IMR-90 (cell line): ENCODE data around the gene MYO9B. TPM values are rescaled to one million over a fixed set of nuclear protein-coding genes. Genes with fewer than 3 reads are reported as not detected.

Experiments
- ATAC-seq: fragments of 200-7000 bp; cut with Tn5 transposase; 2 replicates; pipeline ENCODE4 v1.9.1; 2020; ENCODE audit warnings: low read depth, mild to moderate bottlenecking, moderate library complexity
- BruUV-seq: library from RNA; stranded (reverse); fragments of 400-500 nt; replicated peaks from 2 replicates; lab custom pipeline; 2021; lab: Mats Ljungman, UMichigan
- CTCF ChIA-PET: fragments of 300-600 bp; formaldehyde crosslinking; extraction: SDS; loops from one replicate; lab custom pipeline; 2021; ENCODE audit warnings: antibody characterized with exemption; lab: Yijun Ruan, JAX
- POLR2A ChIA-PET: fragments of 300-600 bp; sonication (Branson Sonifier 250); formaldehyde crosslinking; loops from one replicate; lab custom pipeline; 2022; ENCODE audit warnings: antibody characterized with exemption; ENCODE audit not compliant: unreplicated experiment; lab: Charles Lee
- DNase-seq: peaks from one replicate; pipeline ENCODE4 v3.0.0; 2013
- H2AFZ ChIP-seq: replicated peaks from 2 replicates; pipeline ENCODE3; 2013; ENCODE audit warnings: low read length, mild to moderate bottlenecking; ENCODE audit not compliant: poor library complexity
- H2AK5ac ChIP-seq: 2 replicates; pipeline ENCODE4 v1.6.1; 2013; ENCODE audit warnings: low read depth, low read length, inconsistent platforms
- H2AK9ac ChIP-seq: replicated peaks from 2 replicates; pipeline ENCODE3; 2013; ENCODE audit warnings: mild to moderate bottlenecking, low read depth, low read length, moderate library complexity; ENCODE audit not compliant: poor library complexity
- H2BK120ac ChIP-seq: 2 replicates; pipeline ENCODE4 v1.6.1; 2013; ENCODE audit warnings: low read depth, low read length, inconsistent platforms
- H2BK15ac ChIP-seq: 3 replicates; pipeline ENCODE4 v1.6.1; 2013; ENCODE audit warnings: low read depth, low read length, inconsistent platforms
- H2BK20ac ChIP-seq: 2 replicates; pipeline ENCODE4 v1.6.1; 2013; ENCODE audit warnings: low read depth, mild to moderate bottlenecking, inconsistent platforms, low read length, moderate library complexity
- H2BK5ac ChIP-seq: 2 replicates; pipeline ENCODE4 v1.6.1; 2013; ENCODE audit warnings: mild to moderate bottlenecking, low read depth, low read length, inconsistent platforms; ENCODE audit not compliant: poor library complexity, severe bottlenecking
- H3K14ac ChIP-seq: replicated peaks from 2 replicates; pipeline ENCODE4 v1.6.1; 2013; ENCODE audit warnings: low read depth, low read length, inconsistent platforms
- H3K18ac ChIP-seq: 2 replicates; pipeline ENCODE4 v1.6.1; 2013; ENCODE audit warnings: low read depth, low read length, control low read depth
- H3K23ac ChIP-seq: 2 replicates; pipeline ENCODE4 v1.6.1; 2013; ENCODE audit warnings: low read depth, low read length, inconsistent platforms
- H3K27ac ChIP-seq: 2 replicates; pipeline ENCODE4 v1.5.1; 2013; ENCODE audit warnings: mild to moderate bottlenecking, control low read depth, low read length; ENCODE audit not compliant: insufficient read depth
- H3K27me3 ChIP-seq: 2 replicates; pipeline ENCODE4 v1.6.1; 2013; ENCODE audit warnings: low read length; ENCODE audit not compliant: control insufficient read depth, insufficient read depth
- H3K36me3 ChIP-seq: 2 replicates; pipeline ENCODE4 v1.6.1; 2013; ENCODE audit warnings: low read length, mixed read lengths; ENCODE audit not compliant: control insufficient read depth, insufficient read depth
- H3K4ac ChIP-seq: 2 replicates; pipeline ENCODE4 v1.6.1; 2013; ENCODE audit warnings: low read depth, low read length, inconsistent platforms
- H3K4me1 ChIP-seq: 2 replicates; pipeline ENCODE4 v1.6.1; 2013; ENCODE audit warnings: low read length, mixed read lengths; ENCODE audit not compliant: control insufficient read depth, insufficient read depth
- H3K4me2 ChIP-seq: 2 replicates; pipeline ENCODE4 v1.6.1; 2013; ENCODE audit warnings: low read depth, mild to moderate bottlenecking, control low read depth, low read length, moderate library complexity
- H3K4me3 ChIP-seq: 2 replicates; pipeline ENCODE4 v1.5.1; 2013; ENCODE audit warnings: low read depth, mild to moderate bottlenecking, control low read depth, low read length, moderate library complexity; ENCODE audit not compliant: insufficient read depth
- H3K56ac ChIP-seq: 2 replicates; pipeline ENCODE4 v1.6.1; 2013; ENCODE audit warnings: low read length, inconsistent platforms; ENCODE audit not compliant: insufficient read depth; ENCODE audit errors: extremely low read depth
- H3K79me1 ChIP-seq, 2 experiments: 2 replicates each; pipeline ENCODE4 v1.6.1; 2013; ENCODE audit warnings: low read length in 2 of 2, inconsistent platforms in 1 of 2, low read depth in 1 of 2
- H3K9ac ChIP-seq: 2 replicates; pipeline ENCODE4 v1.6.1; 2013; ENCODE audit warnings: low read depth, low read length, control low read depth
- H3K9me1 ChIP-seq: 2 replicates; pipeline ENCODE4 v1.6.1; 2013; ENCODE audit warnings: low read length, inconsistent platforms; ENCODE audit not compliant: insufficient read depth
- H3K9me3 ChIP-seq: 2 replicates; pipeline ENCODE4 v1.6.1; 2013; ENCODE audit warnings: low read length; ENCODE audit not compliant: control insufficient read depth, insufficient read depth
- H4K20me1 ChIP-seq: 2 replicates; pipeline ENCODE4 v1.6.1; 2013; ENCODE audit warnings: low read length, inconsistent platforms; ENCODE audit not compliant: insufficient read depth
- H4K5ac ChIP-seq: 2 replicates; pipeline ENCODE4 v1.6.1; 2013; ENCODE audit warnings: mild to moderate bottlenecking, low read depth, low read length, control low read depth
- H4K8ac ChIP-seq, 2 experiments: 2 replicates each; pipeline ENCODE4 v1.6.1; 2013; ENCODE audit warnings: low read depth in 2 of 2, low read length in 2 of 2, control low read depth in 1 of 2, inconsistent platforms in 1 of 2
- H4K91ac ChIP-seq: 2 replicates; pipeline ENCODE4 v1.6.1; 2013; ENCODE audit warnings: low read depth, low read length, inconsistent platforms; ENCODE audit not compliant: insufficient read depth
- CEBPB ChIP-seq: IDR thresholded peaks from 2 replicates; pipeline ENCODE4 v1.6.1; 2012; ENCODE audit warnings: low read depth, low read length, improper control_type of control experiment
- ELK1 ChIP-seq: fragments of 150-350 bp; IDR thresholded peaks from 2 replicates; pipeline ENCODE4 v1.6.1; 2016; ENCODE audit warnings: low read depth, mild to moderate bottlenecking, low read length, moderate library complexity, borderline replicate concordance
- MAZ ChIP-seq: IDR thresholded peaks from 2 replicates; pipeline ENCODE4 v1.6.1; 2012; ENCODE audit warnings: low read depth, mild to moderate bottlenecking, low read length, improper control_type of control experiment, moderate library complexity, borderline replicate concordance
- NFE2L2 ChIP-seq: fragments of 150-350 bp; IDR thresholded peaks from 2 replicates; pipeline ENCODE4 v1.6.1; 2016; ENCODE audit warnings: low read depth, mild to moderate bottlenecking, low read length
- POLR2A ChIP-seq: IDR thresholded peaks from 2 replicates; pipeline ENCODE4 v1.6.1; 2012; ENCODE audit warnings: mild to moderate bottlenecking, low read depth, low read length
- RAD21 ChIP-seq: IDR thresholded peaks from 2 replicates; pipeline ENCODE4 v1.6.1; 2012; ENCODE audit warnings: low read length, improper control_type of control experiment
- RCOR1 ChIP-seq: IDR thresholded peaks from 2 replicates; pipeline ENCODE4 v1.6.1; 2012; ENCODE audit warnings: mild to moderate bottlenecking, low read length, improper control_type of control experiment; ENCODE audit not compliant: insufficient replicate concordance
- RFX5 ChIP-seq: IDR thresholded peaks from 2 replicates; pipeline ENCODE4 v1.8.0; 2012; ENCODE audit warnings: low read depth, mild to moderate bottlenecking, low read length, moderate library complexity
- SMC3 ChIP-seq: fragments of 150-350 bp; IDR thresholded peaks from 2 replicates; pipeline ENCODE4 v1.6.1; 2016; ENCODE audit warnings: low read depth, mild to moderate bottlenecking, antibody characterized with exemption, low read length, moderate library complexity
- WGBS, 2 experiments: methylation state at CpG; one replicate each; pipeline versions ENCODE4 v1.1.5 to v1.1.7; 2013; ENCODE audit warnings: missing lambda C conversion rate in 2 of 2; ENCODE audit not compliant: insufficient read length in 1 of 2; ENCODE audit errors: extremely low coverage in 2 of 2; 5-methylcytosine and 5-hydroxymethylcytosine counted together
- dilution Hi-C: fragments of 300-500 bp; cut with HindIII; formaldehyde crosslinking; loops from one replicate; pipeline ENCODE4 v1.14.3; 2018; ENCODE audit warnings: low sequenced_read_pairs; ENCODE audit not compliant: unreplicated experiment
- in situ Hi-C: fragments of 300-500 bp; cut with MboI; formaldehyde crosslinking; loops from 3 replicates; pipeline ENCODE4 v1.14.3; 2019; ENCODE audit warnings: low sequenced_read_pairs, inconsistent platforms, mixed read lengths
- intact Hi-C: fragments of 100-400 bp; cut with micrococcal nuclease; formaldehyde crosslinking; loops from 2 replicates; pipeline ENCODE4 v1.10.0; 2022
- polyA plus RNA-seq, 3 experiments: library from polyadenylated mRNA; depleted of rRNA; stranded (reverse); fragments of >200 nt; gene quantifications; 2 replicates each; pipeline ENCODE4 v1.2.3, GENCODE V29; 2012; ENCODE audit warnings: low replicate concordance in 1 of 3
- total RNA-seq: library from RNA; depleted of rRNA; stranded (reverse); fragments of >200 nt; gene quantifications from 2 replicates; pipeline ENCODE4 v1.2.3, GENCODE V29; 2012
- TF ChIP-seq, protein P1 (sequence below): conservative IDR thresholded peaks from 2 replicates; pipeline ENCODE4 v1.5.1; 2012; ENCODE audit warnings: mild to moderate bottlenecking, low read depth, low read length, improper control_type of control experiment

MYO9B gene
- total and polyA plus RNA-seq, 2 of the 4 experiments (the other 2 are of a cell fraction): 61.8 to 77.8 TPM

DNA sequence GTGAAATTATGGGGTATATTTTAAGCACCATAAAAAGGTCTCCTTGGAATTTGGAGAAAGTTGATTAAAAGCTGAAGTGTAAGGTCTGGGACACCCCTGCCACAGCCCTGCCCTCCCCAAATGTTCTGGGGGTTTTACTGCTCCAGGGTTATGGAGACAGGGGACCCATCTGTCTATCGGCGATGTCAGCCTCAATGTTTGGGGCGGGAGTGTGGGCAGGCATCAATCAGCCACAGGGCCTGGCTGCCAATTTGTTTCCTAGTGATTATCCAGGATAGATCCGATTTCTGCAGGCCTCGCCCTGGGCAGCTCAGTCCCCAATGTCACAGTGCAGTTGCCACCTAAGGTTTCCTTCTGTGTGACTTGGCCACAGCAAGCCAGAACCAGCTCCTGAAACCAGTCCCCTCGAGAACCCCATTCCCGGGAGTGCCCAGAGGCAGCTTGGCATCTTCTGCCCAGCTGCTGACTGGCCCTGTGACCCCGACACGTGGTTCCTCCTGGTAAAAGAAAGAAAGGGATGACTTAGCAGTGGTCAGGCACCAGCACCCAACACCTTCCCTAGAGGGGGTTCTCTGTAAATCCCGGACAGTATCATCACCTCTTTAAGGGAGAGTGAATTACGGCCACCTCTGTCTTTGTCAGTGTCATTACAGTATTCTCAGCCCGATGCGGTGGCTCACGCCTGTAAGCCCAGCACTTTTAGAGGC, 41.6 kb downstream of the MYO9B start:
- Histone ChIP-seq H3K27ac (no peak overlapping the region), H3K23ac (no peak overlapping the region), H3K36me3 (peaks cover 34% of the 10 kb centered on the region), H3K79me1 (peaks cover 23 to 99% of the 10 kb centered on the region in 2 experiments), H4K8ac (no peak overlapping the region), H3K4me1 (peaks cover 11% of the 10 kb centered on the region), H3K9me1 (peaks cover 29% of the 10 kb centered on the region), H4K5ac (no peak overlapping the region), H3K27me3 (no peaks in the 10 kb centered on the region), H2AFZ (no peak overlapping the region), H2AK5ac (no peak overlapping the region), H2BK120ac (no peak overlapping the region), H3K18ac (no peak overlapping the region), H4K20me1 (peaks cover 83% of the 10 kb centered on the region), H4K91ac (no peak overlapping the region), H2BK15ac (no peak overlapping the region), H3K9ac (no peak overlapping the region), H3K4me3 (no peak overlapping the region), H3K4me2 (no peak overlapping the region), H3K14ac (no peak overlapping the region), H3K4ac (no peak overlapping the region), H2AK9ac (no peak overlapping the region), H3K56ac (no peak overlapping the region), H2BK20ac (no peak overlapping the region), H2BK5ac (no peak overlapping the region), H3K9me3 (no peaks in the 10 kb centered on the region)
- TF ChIP-seq ELK1 (no peak), NFE2L2 (no peak), RAD21 (no peak), MAZ (no peak), SMC3 (no peak), POLR2A (no peak), CEBPB (no peak), RFX5 (no peak), RCOR1 (no peak)
- TF ChIP-seq, protein P1, sequence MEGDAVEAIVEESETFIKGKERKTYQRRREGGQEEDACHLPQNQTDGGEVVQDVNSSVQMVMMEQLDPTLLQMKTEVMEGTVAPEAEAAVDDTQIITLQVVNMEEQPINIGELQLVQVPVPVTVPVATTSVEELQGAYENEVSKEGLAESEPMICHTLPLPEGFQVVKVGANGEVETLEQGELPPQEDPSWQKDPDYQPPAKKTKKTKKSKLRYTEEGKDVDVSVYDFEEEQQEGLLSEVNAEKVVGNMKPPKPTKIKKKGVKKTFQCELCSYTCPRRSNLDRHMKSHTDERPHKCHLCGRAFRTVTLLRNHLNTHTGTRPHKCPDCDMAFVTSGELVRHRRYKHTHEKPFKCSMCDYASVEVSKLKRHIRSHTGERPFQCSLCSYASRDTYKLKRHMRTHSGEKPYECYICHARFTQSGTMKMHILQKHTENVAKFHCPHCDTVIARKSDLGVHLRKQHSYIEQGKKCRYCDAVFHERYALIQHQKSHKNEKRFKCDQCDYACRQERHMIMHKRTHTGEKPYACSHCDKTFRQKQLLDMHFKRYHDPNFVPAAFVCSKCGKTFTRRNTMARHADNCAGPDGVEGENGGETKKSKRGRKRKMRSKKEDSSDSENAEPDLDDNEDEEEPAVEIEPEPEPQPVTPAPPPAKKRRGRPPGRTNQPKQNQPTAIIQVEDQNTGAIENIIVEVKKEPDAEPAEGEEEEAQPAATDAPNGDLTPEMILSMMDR: no peak
- DNase-seq (no peak), ATAC-seq (no peak)
- in situ Hi-C loops (no loop called here), intact Hi-C loops (no loop called here), dilution Hi-C loops (no loop called here)
- 96% methylated on average over 4 of the region's 14 CpGs; no CpG with 5 or more reads in 1 of the 2 experiments for WGBS, 2 experiments
- ChIA-PET POLR2A (interaction anchor here (0.6 kb wide), 1 partner anchor 17 kb away, joined by 13 read pairs; no protein-coding TSS in a partner anchor), CTCF (interaction anchor here (0.9 kb wide), 1 partner anchor 65 kb away, joined by 3 read pairs; no protein-coding TSS in a partner anchor)
- BruUV-seq: no TSS peak
